Measurements from ENCODE around the gene ROCK1. TPM values are rescaled to one million over a fixed set of nuclear protein-coding genes. Genes with fewer than 3 reads are reported as not detected.

The ROCK1 gene
- total RNA-seq, 1 experiment from 2014 or later: 36.2 TPM

DNA sequence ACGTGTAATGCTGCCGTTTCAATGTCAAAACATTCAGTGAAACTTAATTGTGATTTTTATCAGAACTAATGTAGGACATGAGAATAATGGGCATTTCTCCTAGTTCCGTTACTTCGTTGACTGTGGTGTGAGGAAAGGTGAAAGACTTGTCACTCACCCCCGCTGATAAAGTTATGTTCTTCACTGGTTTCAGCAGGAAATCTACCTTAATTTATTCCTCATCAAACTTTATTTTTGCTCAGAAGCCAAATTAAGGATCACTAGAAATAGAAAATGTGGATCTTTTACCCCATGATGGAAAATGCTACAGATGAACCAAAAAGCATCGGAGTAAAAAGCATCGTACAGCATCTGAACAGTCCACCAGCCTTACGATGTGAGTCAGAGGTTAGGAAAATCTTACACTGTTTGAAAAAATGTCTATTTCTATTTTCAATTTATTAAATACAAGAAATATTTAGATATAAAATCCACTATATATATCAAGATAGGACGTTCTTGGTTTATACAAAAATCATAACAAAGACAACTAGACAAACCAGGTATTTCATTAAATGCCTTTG is 1.0 kb upstream of the ROCK1 start:
- intact Hi-C loops (cut with micrococcal nuclease; ENCODE audit: unreplicated experiment): loop anchor here (10.0 kb wide), 2 partner anchors 62 to 78 kb away; no protein-coding TSS in a partner anchor
- POLR2A ChIA-PET: no interaction called here
- BruUV-seq (replicated peaks): no TSS peak

DNA sequence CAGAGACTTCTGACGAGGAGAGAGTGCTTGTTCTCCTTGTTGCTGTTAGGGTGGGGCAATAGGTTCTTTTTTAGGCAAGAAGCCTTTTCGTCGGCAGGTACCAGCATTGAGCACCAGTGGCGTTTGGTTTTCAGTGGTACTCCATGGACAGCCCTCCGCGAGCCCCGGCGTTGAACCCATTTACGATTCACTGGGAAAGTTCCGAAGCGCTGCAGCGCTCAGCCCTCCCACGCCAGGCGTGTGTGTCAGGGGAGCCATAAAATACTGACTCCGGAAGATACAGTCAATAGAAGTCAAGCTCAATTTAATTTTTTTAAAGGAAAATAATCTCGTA is 494 bp upstream of the ROCK1 start:
- intact Hi-C loops (cut with micrococcal nuclease; ENCODE audit: unreplicated experiment) (loop anchor here (10.0 kb wide), 2 partner anchors 63 to 77 kb away; no protein-coding TSS in a partner anchor), in situ Hi-C loops (cut with HindIII; ENCODE audit: low pct_unique_long_range_greater_than_20kb, low sequenced_read_pairs) (no loop called here)
- peak overlapping the region; percentile 68 to 91 for H3K4me3 ChIP-seq (ENCODE audit: low read depth in 2 of 2, low read length in 2 of 2)
- ATAC-seq: peak; percentile 63
- peaks cover 6% of the 10 kb centered on the region for H3K4me1 ChIP-seq (ENCODE audit: control insufficient read depth, insufficient read depth, low read length)
- no peaks in the 10 kb centered on the region for H3K27me3 ChIP-seq (ENCODE audit: control insufficient read depth, insufficient read depth, low read length)
- H3K36me3 ChIP-seq (ENCODE audit: control insufficient read depth, insufficient read depth, low read length): no peaks in the 10 kb centered on the region; the same call in 1 of the 2 replicates
- peak overlapping the region; percentile 87 for H3K27ac ChIP-seq (ENCODE audit: low read length)
- TF ChIP-seq POLR2AphosphoS5 (IDR thresholded peaks at IDR 0.05; ENCODE audit: low read depth, low read length) (no peak), SIN3A (IDR thresholded peaks at IDR 0.05; ENCODE audit: borderline replicate concordance, insufficient read depth, low read depth, low read length) (0 out of 2 replicates have a peak, but pooled peaks have one; percentile 48)
- DNase-seq (ENCODE audit: low read depth, low spot score): no peak
- BruUV-seq (replicated peaks): no TSS peak
- ChIA-PET CTCF (interaction anchor here (0.6 kb wide), 1 partner anchor 68 kb away, joined by 3 read pairs; no protein-coding TSS in a partner anchor), POLR2A (interaction anchor here (0.8 kb wide), 1 partner anchor 63 kb away, joined by 3 read pairs; no protein-coding TSS in a partner anchor)
- H3K9me3 ChIP-seq (ENCODE audit: control insufficient read depth, insufficient read depth, low read depth, low read length): no peaks in the 10 kb centered on the region

More for the DNA sequence above, 1.0 kb upstream of the ROCK1 start:
- Histone ChIP-seq H3K4me1 (ENCODE audit: control insufficient read depth, insufficient read depth, low read length) (peaks cover 6% of the 10 kb centered on the region), H3K27ac (ENCODE audit: low read length) (peak overlapping the region; percentile 87), H3K4me3 (ENCODE audit: low read depth in 2 of 2, low read length in 2 of 2) (peak overlapping the region; percentile 68 to 91), H3K27me3 (ENCODE audit: control insufficient read depth, insufficient read depth, low read length) (no peaks in the 10 kb centered on the region), H3K9me3 (ENCODE audit: control insufficient read depth, insufficient read depth, low read depth, low read length) (no peaks in the 10 kb centered on the region), H3K36me3 (ENCODE audit: control insufficient read depth, insufficient read depth, low read length) (no peaks in the 10 kb centered on the region; the same call in 1 of the 2 replicates)
- DNase-seq (ENCODE audit: low read depth, low spot score) (no peak), ATAC-seq (no peak)
- CTCF ChIA-PET: no interaction called here
- in situ Hi-C loops (cut with HindIII; ENCODE audit: low pct_unique_long_range_greater_than_20kb, low sequenced_read_pairs): no loop called here
- TF ChIP-seq, protein P1, sequence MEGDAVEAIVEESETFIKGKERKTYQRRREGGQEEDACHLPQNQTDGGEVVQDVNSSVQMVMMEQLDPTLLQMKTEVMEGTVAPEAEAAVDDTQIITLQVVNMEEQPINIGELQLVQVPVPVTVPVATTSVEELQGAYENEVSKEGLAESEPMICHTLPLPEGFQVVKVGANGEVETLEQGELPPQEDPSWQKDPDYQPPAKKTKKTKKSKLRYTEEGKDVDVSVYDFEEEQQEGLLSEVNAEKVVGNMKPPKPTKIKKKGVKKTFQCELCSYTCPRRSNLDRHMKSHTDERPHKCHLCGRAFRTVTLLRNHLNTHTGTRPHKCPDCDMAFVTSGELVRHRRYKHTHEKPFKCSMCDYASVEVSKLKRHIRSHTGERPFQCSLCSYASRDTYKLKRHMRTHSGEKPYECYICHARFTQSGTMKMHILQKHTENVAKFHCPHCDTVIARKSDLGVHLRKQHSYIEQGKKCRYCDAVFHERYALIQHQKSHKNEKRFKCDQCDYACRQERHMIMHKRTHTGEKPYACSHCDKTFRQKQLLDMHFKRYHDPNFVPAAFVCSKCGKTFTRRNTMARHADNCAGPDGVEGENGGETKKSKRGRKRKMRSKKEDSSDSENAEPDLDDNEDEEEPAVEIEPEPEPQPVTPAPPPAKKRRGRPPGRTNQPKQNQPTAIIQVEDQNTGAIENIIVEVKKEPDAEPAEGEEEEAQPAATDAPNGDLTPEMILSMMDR (IDR thresholded peaks at IDR 0.05): no peak
- TF ChIP-seq, protein P2, sequence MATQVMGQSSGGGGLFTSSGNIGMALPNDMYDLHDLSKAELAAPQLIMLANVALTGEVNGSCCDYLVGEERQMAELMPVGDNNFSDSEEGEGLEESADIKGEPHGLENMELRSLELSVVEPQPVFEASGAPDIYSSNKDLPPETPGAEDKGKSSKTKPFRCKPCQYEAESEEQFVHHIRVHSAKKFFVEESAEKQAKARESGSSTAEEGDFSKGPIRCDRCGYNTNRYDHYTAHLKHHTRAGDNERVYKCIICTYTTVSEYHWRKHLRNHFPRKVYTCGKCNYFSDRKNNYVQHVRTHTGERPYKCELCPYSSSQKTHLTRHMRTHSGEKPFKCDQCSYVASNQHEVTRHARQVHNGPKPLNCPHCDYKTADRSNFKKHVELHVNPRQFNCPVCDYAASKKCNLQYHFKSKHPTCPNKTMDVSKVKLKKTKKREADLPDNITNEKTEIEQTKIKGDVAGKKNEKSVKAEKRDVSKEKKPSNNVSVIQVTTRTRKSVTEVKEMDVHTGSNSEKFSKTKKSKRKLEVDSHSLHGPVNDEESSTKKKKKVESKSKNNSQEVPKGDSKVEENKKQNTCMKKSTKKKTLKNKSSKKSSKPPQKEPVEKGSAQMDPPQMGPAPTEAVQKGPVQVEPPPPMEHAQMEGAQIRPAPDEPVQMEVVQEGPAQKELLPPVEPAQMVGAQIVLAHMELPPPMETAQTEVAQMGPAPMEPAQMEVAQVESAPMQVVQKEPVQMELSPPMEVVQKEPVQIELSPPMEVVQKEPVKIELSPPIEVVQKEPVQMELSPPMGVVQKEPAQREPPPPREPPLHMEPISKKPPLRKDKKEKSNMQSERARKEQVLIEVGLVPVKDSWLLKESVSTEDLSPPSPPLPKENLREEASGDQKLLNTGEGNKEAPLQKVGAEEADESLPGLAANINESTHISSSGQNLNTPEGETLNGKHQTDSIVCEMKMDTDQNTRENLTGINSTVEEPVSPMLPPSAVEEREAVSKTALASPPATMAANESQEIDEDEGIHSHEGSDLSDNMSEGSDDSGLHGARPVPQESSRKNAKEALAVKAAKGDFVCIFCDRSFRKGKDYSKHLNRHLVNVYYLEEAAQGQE (IDR thresholded peaks at IDR 0.05; ENCODE audit: insufficient read depth in 1 of 2, low read depth in 2 of 2, low read length in 1 of 2): no peak
- TF ChIP-seq TCF7L2 (IDR thresholded peaks at IDR 0.05; ENCODE audit: low read depth, low read length) (no peak), SIN3A (IDR thresholded peaks at IDR 0.05; ENCODE audit: borderline replicate concordance, insufficient read depth, low read depth, low read length) (no peak), POLR2AphosphoS5 (IDR thresholded peaks at IDR 0.05; ENCODE audit: low read depth, low read length) (no peak)

All from Panc1 (cell line).